DOHH2 (cell line): Measurements from ENCODE around the gene TRIP6.

Source experiments
- H3F3A ChIP-seq: fragments of 200-600 bp; sonication (generic), shearing (Covaris generic); 2 replicates; pipeline ENCODE4 v1.6.0; 2016; ENCODE audit warnings: antibody characterized with exemption, mild to moderate bottlenecking; ENCODE audit not compliant: control insufficient read depth, insufficient read depth
- H3K27ac ChIP-seq: fragments of 200-600 bp; sonication (generic); 2 replicates; pipeline ENCODE4 v1.5.1; 2014; ENCODE audit warnings: low read depth, mild to moderate bottlenecking, low read length, moderate library complexity
- H3K27me3 ChIP-seq: fragments of 200-600 bp; sonication (generic); 2 replicates; pipeline ENCODE4 v1.6.1; 2014; ENCODE audit warnings: mild to moderate bottlenecking, low read length, mixed read lengths; ENCODE audit not compliant: control insufficient read depth
- H3K36me3 ChIP-seq: fragments of 200-600 bp; sonication (generic); 2 replicates; pipeline ENCODE4 v1.6.1; 2014; ENCODE audit warnings: mild to moderate bottlenecking, low read length, moderate library complexity, mixed read lengths; ENCODE audit not compliant: control insufficient read depth
- H3K4me1 ChIP-seq: fragments of 200-600 bp; sonication (generic); 2 replicates; pipeline ENCODE4 v1.6.1; 2014; ENCODE audit warnings: mild to moderate bottlenecking, low read length, mixed read lengths; ENCODE audit not compliant: control insufficient read depth
- H3K4me2 ChIP-seq: fragments of 200-600 bp; sonication (generic); 2 replicates; pipeline ENCODE4 v1.6.0; 2014; ENCODE audit warnings: mild to moderate bottlenecking, low read length, moderate library complexity
- H3K4me3 ChIP-seq: fragments of 200-600 bp; sonication (generic); 2 replicates; pipeline ENCODE4 v1.5.1; 2014; ENCODE audit warnings: mild to moderate bottlenecking, low read length, mixed read lengths
- H3K79me2 ChIP-seq: fragments of 200-600 bp; sonication (generic); 2 replicates; pipeline ENCODE4 v1.6.1; 2014; ENCODE audit warnings: mild to moderate bottlenecking, low read length, mixed read lengths; ENCODE audit not compliant: control insufficient read depth
- H3K9me2 ChIP-seq: fragments of 200-600 bp; sonication (generic); replicated peaks from 2 replicates; pipeline ENCODE4 v1.6.1; 2014; ENCODE audit warnings: mild to moderate bottlenecking, low read length, mixed read lengths; ENCODE audit not compliant: control insufficient read depth
- H3K9me3 ChIP-seq: fragments of 200-600 bp; sonication (generic); 2 replicates; pipeline ENCODE4 v1.6.1; 2014; ENCODE audit warnings: antibody characterized with exemption, low read length, mixed read lengths; ENCODE audit not compliant: control insufficient read depth, insufficient read depth
- H4K20me1 ChIP-seq: fragments of 200-600 bp; sonication (generic); 2 replicates; pipeline ENCODE4 v1.6.0; 2014; ENCODE audit warnings: low read depth, mild to moderate bottlenecking, antibody characterized with exemption, low read length, moderate library complexity; ENCODE audit not compliant: control insufficient read depth, insufficient read depth
- CTCF ChIP-seq: fragments of 200-600 bp; sonication (generic); IDR thresholded peaks from one replicate; pipeline ENCODE4 v1.5.1; 2014; ENCODE audit warnings: antibody characterized with exemption, mild to moderate bottlenecking, low read depth, low read length; ENCODE audit not compliant: poor library complexity, severe bottlenecking
- EZH2phosphoT487 ChIP-seq: fragments of 200-600 bp; sonication (generic); IDR thresholded peaks from 2 replicates; pipeline ENCODE4 v1.6.1; 2017; ENCODE audit warnings: borderline replicate concordance, mild to moderate bottlenecking, antibody characterized with exemption, low read length, moderate library complexity, mixed read lengths

Gene TRIP6

DNA sequence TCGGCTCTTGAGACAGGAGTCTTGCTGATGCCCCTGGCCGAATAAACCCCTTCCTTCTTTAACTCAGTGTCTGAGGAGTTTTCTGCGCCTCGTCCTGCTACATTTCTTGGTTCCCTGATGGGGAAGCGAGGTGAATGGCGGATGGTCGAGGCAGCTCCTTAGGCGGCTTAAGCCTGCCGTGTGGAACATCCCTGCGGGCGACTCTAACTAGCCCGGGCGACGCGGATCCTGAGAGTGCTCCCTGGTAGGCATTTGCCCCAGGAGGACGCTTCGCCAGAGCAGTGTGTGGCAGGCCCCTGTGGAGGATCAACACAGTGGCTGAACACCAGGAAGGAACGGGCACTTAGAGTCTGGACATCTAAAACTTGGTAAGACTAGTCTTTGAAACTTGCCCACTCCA lies 27.8 kb upstream of the TRIP6 start:
- peaks cover 9% of the 10 kb centered on the region for H3K4me1 ChIP-seq
- H3F3A ChIP-seq = 0 out of 2 replicates have a peak, but pooled peaks cover 2% of the 10 kb centered on the region
- TF ChIP-seq CTCF = no peak
- TF ChIP-seq EZH2phosphoT487 = no peak
- H3K9me3 ChIP-seq = no peaks in the 10 kb centered on the region
- H3K36me3 ChIP-seq = no peaks in the 10 kb centered on the region
- H3K4me3 ChIP-seq = no peak overlapping the region
- H4K20me1 ChIP-seq = no peaks in the 10 kb centered on the region
- no peak overlapping the region for H3K27ac ChIP-seq
- no peak overlapping the region for H3K4me2 ChIP-seq
- H3K9me2 ChIP-seq = no peaks in the 10 kb centered on the region
- H3K79me2 ChIP-seq = no peaks in the 10 kb centered on the region
- H3K27me3 ChIP-seq = no peaks in the 10 kb centered on the region

DNA sequence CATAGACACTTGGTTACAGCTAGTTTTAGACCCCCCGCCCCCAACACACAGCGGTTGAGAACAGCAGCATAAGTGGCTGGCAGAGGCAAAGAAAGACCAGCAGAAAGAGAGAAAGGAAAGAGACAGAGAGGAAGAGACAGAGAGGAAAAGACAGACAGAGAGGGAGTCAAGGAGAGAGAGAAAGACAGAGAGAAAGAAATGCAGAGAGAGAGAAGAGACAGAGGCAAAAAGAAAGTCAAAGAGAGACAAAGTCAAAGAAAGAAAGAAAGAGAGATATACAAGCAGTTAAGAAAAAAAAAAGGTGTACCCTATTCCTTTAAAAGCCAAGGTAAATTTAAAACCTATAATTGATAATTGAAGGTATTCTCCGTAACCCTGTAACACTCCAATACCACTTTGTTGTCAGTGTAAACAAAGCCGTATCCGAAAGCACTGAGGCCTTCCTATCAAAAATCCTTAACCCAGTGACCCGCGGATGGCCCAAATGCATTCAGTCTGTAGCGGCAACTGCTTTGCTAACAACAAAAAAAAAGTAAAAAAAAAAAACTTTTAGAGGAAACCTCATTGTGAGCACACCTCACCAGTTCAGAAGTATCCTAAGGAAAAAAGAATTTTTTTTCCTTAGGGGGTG lies 26.6 kb upstream of the TRIP6 start:
- H3K4me1 ChIP-seq = peaks cover 9% of the 10 kb centered on the region
- no peaks in the 10 kb centered on the region for H3K36me3 ChIP-seq
- H3K27me3 ChIP-seq = no peaks in the 10 kb centered on the region
- H3K4me2 ChIP-seq = no peak overlapping the region
- TF ChIP-seq EZH2phosphoT487 (no peak), CTCF (no peak)
- H3K9me3 ChIP-seq = no peaks in the 10 kb centered on the region
- H3K4me3 ChIP-seq = no peak overlapping the region
- no peak overlapping the region for H3K27ac ChIP-seq
- H3K79me2 ChIP-seq = no peaks in the 10 kb centered on the region
- H3K9me2 ChIP-seq = no peaks in the 10 kb centered on the region
- H4K20me1 ChIP-seq = no peaks in the 10 kb centered on the region
- 0 out of 2 replicates have a peak, but pooled peaks cover 1% of the 10 kb centered on the region for H3F3A ChIP-seq

DNA sequence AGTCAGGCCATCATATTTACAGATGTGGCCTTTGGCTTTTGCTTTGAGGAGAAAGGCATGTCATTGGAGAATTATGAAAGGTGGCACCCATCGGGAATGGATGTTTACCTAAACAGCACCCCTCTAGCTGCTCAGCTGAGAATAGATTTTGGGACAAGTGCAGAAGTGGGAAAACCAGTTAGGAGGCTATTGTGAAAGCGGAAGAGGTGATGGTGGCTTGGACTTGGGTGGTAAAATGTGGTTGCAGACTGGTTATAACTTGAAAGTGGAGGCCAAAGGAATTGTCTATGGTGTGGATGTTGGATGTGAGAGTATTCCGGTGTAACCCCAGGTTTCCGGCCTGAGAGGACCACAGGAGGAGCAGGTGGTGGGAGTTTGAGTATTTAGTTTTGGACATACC lies 19.8 kb upstream of the TRIP6 start:
- Histone ChIP-seq H3K27me3 (no peaks in the 10 kb centered on the region), H3K4me3 (no peak overlapping the region), H3F3A (peaks cover 5% of the 10 kb centered on the region; the same call in 1 of the 2 replicates), H4K20me1 (no peaks in the 10 kb centered on the region), H3K27ac (no peak overlapping the region), H3K9me2 (no peaks in the 10 kb centered on the region), H3K79me2 (no peaks in the 10 kb centered on the region; the same call in 1 of the 2 replicates), H3K9me3 (no peaks in the 10 kb centered on the region), H3K4me1 (peaks cover 10% of the 10 kb centered on the region), H3K36me3 (no peaks in the 10 kb centered on the region), H3K4me2 (no peak overlapping the region)
- TF ChIP-seq EZH2phosphoT487 = no peak
- no peak for TF ChIP-seq CTCF
